Stomach (tissue), 9 donors: ENCODE data around the gene NRP2. TPM values are rescaled to one million over a fixed set of nuclear protein-coding genes. Genes with fewer than 3 reads are reported as not detected.

ENCODE experiments used
- DNase-seq, 2 donors: peaks; one replicate each; pipeline versions ENCODE4 v3.0.0 to v3.0.0-alpha.2; 2013 to 2019
- H3K27ac ChIP-seq, 5 donors: fragments of 200-600 bp in 4 of 5; sonication (generic) in 4 of 5; one replicate each; pipeline ENCODE4 v1.5.1; 2013 to 2019; ENCODE audit warnings: mild to moderate bottlenecking in 1 of 5, moderate library complexity in 1 of 5
- H3K27me3 ChIP-seq, 3 donors: fragments of 200-600 bp; sonication (generic); one replicate each; pipeline ENCODE4 v1.5.1; 2017 to 2019; ENCODE audit warnings: mixed run types in 1 of 3
- H3K36me3 ChIP-seq, 4 donors: fragments of 200-600 bp; sonication (generic); 1 replicate in 3 of 4; 2 replicates in 1 of 4; pipeline ENCODE4 v1.5.1; 2016 to 2019
- H3K4me1 ChIP-seq, 4 donors: fragments of 200-600 bp; sonication (generic); one replicate each; pipeline ENCODE4 v1.5.1; 2016 to 2019
- H3K4me3 ChIP-seq, 4 donors: fragments of 200-600 bp; sonication (generic) in 3 of 4; one replicate each; pipeline ENCODE4 v1.5.1; 2016 to 2019; ENCODE audit warnings: mild to moderate bottlenecking in 1 of 4
- H3K9me3 ChIP-seq, 4 donors: fragments of 200-600 bp; sonication (generic); one replicate each; pipeline ENCODE4 v1.5.1; 2016 to 2019
- CTCF ChIP-seq, 7 experiments: fragments of 450-650 bp in 4 of 7; fragments of 200-600 bp in 3 of 7; sonication (generic) in 3 of 7; IDR thresholded peaks; one replicate each; pipeline ENCODE4 v1.5.1; 2016 to 2019; ENCODE audit warnings: antibody characterized with exemption in 7 of 7, control low read depth in 2 of 7, mild to moderate bottlenecking in 1 of 7
- EP300 ChIP-seq: sonication (generic); formaldehyde crosslinking; IDR thresholded peaks from one replicate; pipeline ENCODE4 v1.6.1; 2017; ENCODE audit warnings: antibody characterized with exemption
- POLR2A ChIP-seq, 4 donors: fragments of 450-650 bp; IDR thresholded peaks; one replicate each; pipeline ENCODE4 v1.6.1; 2016; ENCODE audit warnings: antibody characterized with exemption in 4 of 4, control low read depth in 2 of 4, mild to moderate bottlenecking in 1 of 4, moderate library complexity in 1 of 4
- POLR2AphosphoS5 ChIP-seq, 3 donors: sonication (generic); formaldehyde crosslinking; IDR thresholded peaks; one replicate each; pipeline ENCODE4 v1.6.1; 2016; ENCODE audit warnings: antibody characterized with exemption in 3 of 3
- WGBS, 5 donors: extraction: QIAGEN DNeasy Blood & Tissue Kit in 3 of 5; methylation state at CpG; one replicate each; pipeline versions ENCODE4 v1.1.5 to v1.1.7; 2013 to 2018; 5-methylcytosine and 5-hydroxymethylcytosine counted together
- intact Hi-C: fragments of 100-400 bp; cut with DNase I; formaldehyde crosslinking; loops from one replicate; pipeline ENCODE4 v1.15.1; 2023; ENCODE audit warnings: low total_unique reads
- polyA plus RNA-seq, 3 donors: library from polyadenylated mRNA; stranded (reverse); fragments of 200-250 nt; gene quantifications; one replicate each; pipeline ENCODE4 v1.2.3, GENCODE V29; 2013
- total RNA-seq, 5 donors: library from RNA; depleted of rRNA; stranded (reverse); fragments of >200 nt; gene quantifications; one replicate each; pipeline versions ENCODE4 v1.1.0 to v1.2.3, GENCODE V29; 2014 to 2016
- donor health status: healthy with polysubstance abuse.
- donor health status: Bipolar disorder and iron deficiency.
- donor health status: healthy.

NRP2 gene
- total and polyA plus RNA-seq, 8 donors = 0.92 to 166 (median 31.6) TPM

- intact Hi-C loops = loop anchor here (10.0 kb wide), 1 partner anchor 123 kb away; no protein-coding TSS in a partner anchor
Observed at GRCh38 chr2:205761421-205761820, 79.1 kb downstream of the NRP2 start.

GRCh38 chr2:205762881-205763280 is 80.6 kb downstream of the NRP2 start:
- Histone ChIP-seq H3K36me3 (peaks cover 0 to 33% (median 8%) of the 10 kb centered on the region in 4 donors), H3K9me3 (no peaks in the 10 kb centered on the region), H3K4me1 (peaks cover 12 to 67% (median 35%) of the 10 kb centered on the region in 4 donors), H3K27ac (peak overlapping the region in 4 of 5 donors; percentile 23 to 80 (median 68)), H3K4me3 (no peak overlapping the region), H3K27me3 (no peaks in the 10 kb centered on the region)
- TF ChIP-seq CTCF (IDR thresholded peaks at IDR 0.05) (no peak), POLR2AphosphoS5 (IDR thresholded peaks at IDR 0.05) (no peak), POLR2A (IDR thresholded peaks at IDR 0.05) (no peak), EP300 (no peak)
- intact Hi-C loops = loop anchor here (10.0 kb wide), 1 partner anchor 122 kb away; no protein-coding TSS in a partner anchor
- DNase-seq = no peak

More at GRCh38 chr2:205761421-205761820, 79.1 kb downstream of the NRP2 start:
- peaks cover 5 to 69% (median 32%) of the 10 kb centered on the region in 4 donors for H3K4me1 ChIP-seq
- H3K27me3 ChIP-seq = no peaks in the 10 kb centered on the region
- peak overlapping the region in 2 of 5 donors; percentile 73 to 80 for H3K27ac ChIP-seq
- TF ChIP-seq CTCF (IDR thresholded peaks at IDR 0.05) (no peak), POLR2AphosphoS5 (IDR thresholded peaks at IDR 0.05) (no peak), POLR2A (IDR thresholded peaks at IDR 0.05) (no peak), EP300 (no peak)
- no peak for DNase-seq
- WGBS, 5 donors = 72 to 94% (median 84%) methylated on average over 4 of the region's 4 CpGs
- peaks cover 0 to 28% (median 8%) of the 10 kb centered on the region in 4 donors for H3K36me3 ChIP-seq
- H3K9me3 ChIP-seq = no peaks in the 10 kb centered on the region
- H3K4me3 ChIP-seq = no peak overlapping the region

GRCh38 chr2:205763708-205764211 is 81.5 kb downstream of the NRP2 start:
- Histone ChIP-seq H3K27me3 (no peaks in the 10 kb centered on the region), H3K4me3 (no peak overlapping the region), H3K36me3 (peaks cover 0 to 33% (median 6%) of the 10 kb centered on the region in 4 donors), H3K9me3 (no peaks in the 10 kb centered on the region), H3K4me1 (peaks cover 12 to 69% (median 38%) of the 10 kb centered on the region in 4 donors), H3K27ac (peak overlapping the region in 4 of 5 donors; percentile 47 to 80 (median 68))
- WGBS, 5 donors = 25 to 50% (median 42%) methylated on average over 15 to 21 of the region's 21 CpGs
- peak; percentile 50 to 83 for DNase-seq
- intact Hi-C loops = loop anchor here (10.0 kb wide), 1 partner anchor 121 kb away; no protein-coding TSS in a partner anchor
- no peak for TF ChIP-seq POLR2A (IDR thresholded peaks at IDR 0.05)
- peak in 1 of 3 donors; percentile 61 for TF ChIP-seq POLR2AphosphoS5 (IDR thresholded peaks at IDR 0.05)
- no peak for TF ChIP-seq EP300
- TF ChIP-seq CTCF (IDR thresholded peaks at IDR 0.05) = peak in 5 of 7 experiments; percentile 15 to 60 (median 49)

- intact Hi-C loops = loop anchor here (10.0 kb wide), 1 partner anchor 120 kb away; no protein-coding TSS in a partner anchor
- peaks cover 0 to 33% (median 6%) of the 10 kb centered on the region in 4 donors for H3K36me3 ChIP-seq
Observed at GRCh38 chr2:205764270-205764746, 82.0 kb downstream of the NRP2 start.

More at GRCh38 chr2:205764270-205764746, 82.0 kb downstream of the NRP2 start:
- Histone ChIP-seq H3K9me3 (no peaks in the 10 kb centered on the region), H3K27me3 (no peaks in the 10 kb centered on the region), H3K4me3 (no peak overlapping the region), H3K4me1 (peaks cover 17 to 69% (median 40%) of the 10 kb centered on the region in 4 donors), H3K27ac (peak overlapping the region in 4 of 5 donors; percentile 47 to 80 (median 68))
- 54 to 72% (median 70%) methylated on average over 8 of the region's 8 CpGs for WGBS, 5 donors
- DNase-seq = no peak
- TF ChIP-seq POLR2AphosphoS5 (IDR thresholded peaks at IDR 0.05) = no peak
